C4-2B (cell line): ENCODE results near the gene KDM1B.

Experiments used
- ZFX ChIP-seq: fragments of 450-650 bp; IDR thresholded peaks from 2 replicates; pipeline ENCODE4 v1.6.1; 2017
- TF ChIP-seq, protein P1 (sequence below): fragments of 450-650 bp; conservative IDR thresholded peaks from 2 replicates; pipeline ENCODE4 v1.5.1; 2017; ENCODE audit warnings: mild to moderate bottlenecking

DNA sequence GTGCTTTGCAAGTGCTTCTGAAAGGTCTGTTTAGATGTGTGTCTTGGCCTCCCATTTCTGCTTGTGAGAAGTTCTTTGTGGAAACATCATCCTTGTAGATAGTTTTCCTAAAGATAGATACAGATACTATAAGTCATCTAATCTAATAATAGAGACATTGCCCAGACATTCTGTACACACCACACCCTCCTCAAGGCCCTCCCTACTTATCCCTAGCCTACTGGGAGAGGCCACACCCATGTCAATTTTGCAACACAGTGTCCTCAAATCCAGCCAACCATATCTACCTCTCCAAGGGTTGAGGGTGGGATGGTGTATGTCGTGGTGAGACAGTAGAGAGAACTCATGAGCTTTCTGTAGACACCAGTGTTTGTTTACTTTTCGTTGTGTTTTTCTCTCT lies 6.2 kb downstream of the KDM1B start:
- TF ChIP-seq, protein P1, sequence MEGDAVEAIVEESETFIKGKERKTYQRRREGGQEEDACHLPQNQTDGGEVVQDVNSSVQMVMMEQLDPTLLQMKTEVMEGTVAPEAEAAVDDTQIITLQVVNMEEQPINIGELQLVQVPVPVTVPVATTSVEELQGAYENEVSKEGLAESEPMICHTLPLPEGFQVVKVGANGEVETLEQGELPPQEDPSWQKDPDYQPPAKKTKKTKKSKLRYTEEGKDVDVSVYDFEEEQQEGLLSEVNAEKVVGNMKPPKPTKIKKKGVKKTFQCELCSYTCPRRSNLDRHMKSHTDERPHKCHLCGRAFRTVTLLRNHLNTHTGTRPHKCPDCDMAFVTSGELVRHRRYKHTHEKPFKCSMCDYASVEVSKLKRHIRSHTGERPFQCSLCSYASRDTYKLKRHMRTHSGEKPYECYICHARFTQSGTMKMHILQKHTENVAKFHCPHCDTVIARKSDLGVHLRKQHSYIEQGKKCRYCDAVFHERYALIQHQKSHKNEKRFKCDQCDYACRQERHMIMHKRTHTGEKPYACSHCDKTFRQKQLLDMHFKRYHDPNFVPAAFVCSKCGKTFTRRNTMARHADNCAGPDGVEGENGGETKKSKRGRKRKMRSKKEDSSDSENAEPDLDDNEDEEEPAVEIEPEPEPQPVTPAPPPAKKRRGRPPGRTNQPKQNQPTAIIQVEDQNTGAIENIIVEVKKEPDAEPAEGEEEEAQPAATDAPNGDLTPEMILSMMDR = no peak
- TF ChIP-seq ZFX = no peak
